Neuronal stem cell (in vitro differentiated cells): Measurements from ENCODE around the gene HGFAC.
A peak's percentile ranks its signal among the peaks of the same experiment; 100 is the strongest.

Experiments
- DNase-seq: peaks from one replicate; pipeline ENCODE4 v3.0.0-alpha.2; 2013; ENCODE audit warnings: low spot score
- H2AFZ ChIP-seq: one replicate; pipeline ENCODE4 v1.6.1; 2013; ENCODE audit warnings: mild to moderate bottlenecking, low read length, inconsistent platforms
- H2AK5ac ChIP-seq: 2 replicates; pipeline ENCODE4 v1.6.1; 2013; ENCODE audit warnings: low read depth, mild to moderate bottlenecking, inconsistent platforms, low read length, moderate library complexity, mixed read lengths
- H2BK120ac ChIP-seq: 2 replicates; pipeline ENCODE4 v1.6.1; 2013; ENCODE audit warnings: low read depth, mild to moderate bottlenecking, inconsistent platforms, low read length, moderate library complexity, mixed read lengths
- H2BK12ac ChIP-seq: one replicate; pipeline ENCODE4 v1.6.1; 2013; ENCODE audit warnings: low read length, inconsistent platforms
- H2BK15ac ChIP-seq: 2 replicates; pipeline ENCODE4 v1.6.1; 2013; ENCODE audit warnings: mild to moderate bottlenecking, low read length, inconsistent platforms, mixed read lengths
- H2BK5ac ChIP-seq: one replicate; pipeline ENCODE4 v1.6.1; 2013; ENCODE audit warnings: inconsistent platforms, mild to moderate bottlenecking, low read length, moderate library complexity
- H3K14ac ChIP-seq: one replicate; pipeline ENCODE4 v1.6.1; 2013; ENCODE audit warnings: low read length, inconsistent platforms
- H3K18ac ChIP-seq: 2 replicates; pipeline ENCODE4 v1.6.1; 2013; ENCODE audit warnings: low read length, inconsistent platforms
- H3K23ac ChIP-seq: 2 replicates; pipeline ENCODE4 v1.6.1; 2013; ENCODE audit warnings: low read depth, mild to moderate bottlenecking, mixed read lengths, low read length, inconsistent platforms; ENCODE audit not compliant: poor library complexity
- H3K27ac ChIP-seq: replicated peaks from 3 replicates; pipeline ENCODE4 v1.5.1; 2013; ENCODE audit warnings: low read length, inconsistent platforms
- H3K27me3 ChIP-seq, 3 experiments: 2 replicates each; pipeline ENCODE4 v1.6.1; 2013; ENCODE audit warnings: low read length in 3 of 3, mild to moderate bottlenecking in 2 of 3, inconsistent platforms in 1 of 3, low read depth in 1 of 3, mixed read lengths in 1 of 3, moderate library complexity in 1 of 3; ENCODE audit not compliant: control insufficient read depth in 3 of 3, insufficient read depth in 3 of 3
- H3K36me3 ChIP-seq, 2 donors: replicated peaks in 1 of 2; 2 replicates each; pipeline ENCODE4 v1.6.1; 2013; ENCODE audit warnings: low read length in 2 of 2; ENCODE audit not compliant: control insufficient read depth in 2 of 2, insufficient read depth in 2 of 2
- H3K4ac ChIP-seq: 2 replicates; pipeline ENCODE4 v1.6.1; 2013; ENCODE audit warnings: inconsistent platforms, mild to moderate bottlenecking, low read length, moderate library complexity
- H3K4me1 ChIP-seq, 2 donors: 1 replicate in 1 of 2; 2 replicates in 1 of 2; pipeline ENCODE4 v1.6.1; 2013; ENCODE audit warnings: low read length in 2 of 2, low read depth in 1 of 2; ENCODE audit not compliant: control insufficient read depth in 2 of 2, insufficient read depth in 1 of 2
- H3K4me2 ChIP-seq: one replicate; pipeline ENCODE4 v1.6.1; 2013; ENCODE audit warnings: mild to moderate bottlenecking, low read length, inconsistent platforms; ENCODE audit not compliant: insufficient read depth, poor library complexity, severe bottlenecking
- H3K4me3 ChIP-seq, 2 donors: 2 replicates each; pipeline ENCODE4 v1.5.1; 2013; ENCODE audit warnings: low read length in 2 of 2, mild to moderate bottlenecking in 2 of 2, inconsistent platforms in 1 of 2, moderate library complexity in 1 of 2
- H3K79me1 ChIP-seq: one replicate; pipeline ENCODE4 v1.6.1; 2013; ENCODE audit warnings: low read depth, mild to moderate bottlenecking, inconsistent platforms, low read length, moderate library complexity
- H3K9ac ChIP-seq: one replicate; pipeline ENCODE4 v1.6.1; 2013; ENCODE audit warnings: mild to moderate bottlenecking, low read depth, low read length, inconsistent platforms; ENCODE audit not compliant: poor library complexity
- H3K9me3 ChIP-seq, 2 donors: replicated peaks in 1 of 2; 2 replicates each; pipeline versions ENCODE3 to v1.6.1; 2013; ENCODE audit warnings: low read length in 2 of 2, mild to moderate bottlenecking in 2 of 2, inconsistent platforms in 1 of 2, low read depth in 1 of 2, mixed read lengths in 1 of 2, moderate library complexity in 1 of 2; ENCODE audit not compliant: control insufficient read depth in 2 of 2, insufficient read depth in 1 of 2
- H4K8ac ChIP-seq: one replicate; pipeline ENCODE4 v1.6.1; 2013; ENCODE audit warnings: low read depth, mild to moderate bottlenecking, inconsistent platforms, low read length, moderate library complexity
- H4K91ac ChIP-seq: one replicate; pipeline ENCODE4 v1.6.1; 2013; ENCODE audit warnings: low read length, low read depth, mild to moderate bottlenecking, inconsistent platforms; ENCODE audit not compliant: poor library complexity
- WGBS, 2 donors: extraction: QIAGEN DNeasy Blood & Tissue Kit; methylation state at CpG; one replicate each; pipeline ENCODE4 v1.1.7; 2013; ENCODE audit warnings: missing lambda C conversion rate in 2 of 2, mixed read lengths in 1 of 2; ENCODE audit not compliant: insufficient read length in 2 of 2, insufficient replicate concordance in 1 of 2; ENCODE audit errors: extremely low coverage in 2 of 2; 5-methylcytosine and 5-hydroxymethylcytosine counted together

Gene HGFAC

GRCh38 chr4:3479358-3480101 lies 37.8 kb downstream of the HGFAC start:
- peak overlapping the region; percentile 93 for H3K18ac ChIP-seq
- H2BK5ac ChIP-seq = peak overlapping the region; percentile 82
- H2BK15ac ChIP-seq = peak overlapping the region; percentile 99
- H3K27ac ChIP-seq = no peak overlapping the region
- no peak overlapping the region for H3K4me3 ChIP-seq
- no peak overlapping the region for H4K8ac ChIP-seq
- WGBS, 2 donors = no CpG with 5 or more reads among the region's 25 CpGs
- no peak overlapping the region for H3K9ac ChIP-seq
- peaks cover 34 to 46% of the 10 kb centered on the region in 2 donors for H3K4me1 ChIP-seq
- peak overlapping the region; percentile 72 for H4K91ac ChIP-seq
- no peaks in the 10 kb centered on the region for H3K36me3 ChIP-seq
- H3K79me1 ChIP-seq = no peaks in the 10 kb centered on the region
- DNase-seq = no peak
- H2BK12ac ChIP-seq = peak overlapping the region; percentile 97
- peak overlapping the region; percentile 89 for H3K4ac ChIP-seq
- no peak overlapping the region for H3K23ac ChIP-seq
- H2AFZ ChIP-seq = no peak overlapping the region
- peak overlapping the region; percentile 56 for H3K14ac ChIP-seq
- H3K9me3 ChIP-seq = no peaks in the 10 kb centered on the region
- peak overlapping the region; percentile 98 for H2BK120ac ChIP-seq
- H3K27me3 ChIP-seq = peaks cover 0 to 22% (median under 1%) of the 10 kb centered on the region in 3 experiments
- no peak overlapping the region for H3K4me2 ChIP-seq
- H2AK5ac ChIP-seq = peak overlapping the region; percentile 100

GRCh38 chr4:3480528-3481112 lies 38.9 kb downstream of the HGFAC start:
- Histone ChIP-seq H4K91ac (peak overlapping the region; percentile 64), H3K18ac (peak overlapping the region; percentile 94), H2BK120ac (peak overlapping the region; percentile 93), H3K9ac (no peak overlapping the region), H3K27ac (peak overlapping the region; percentile 96), H3K23ac (no peak overlapping the region), H3K36me3 (no peaks in the 10 kb centered on the region), H3K9me3 (no peaks in the 10 kb centered on the region), H2AFZ (peak overlapping the region; percentile 91), H3K14ac (peak overlapping the region; percentile 63), H3K4ac (no peak overlapping the region), H3K27me3 (peaks cover 0 to 22% (median 2%) of the 10 kb centered on the region in 3 experiments), H2BK15ac (peak overlapping the region; percentile 85), H2BK5ac (peak overlapping the region; percentile 93), H3K4me1 (peaks cover 45 to 51% of the 10 kb centered on the region in 2 donors), H4K8ac (no peak overlapping the region), H3K4me3 (no peak overlapping the region), H2AK5ac (peak overlapping the region; percentile 94), H2BK12ac (peak overlapping the region; percentile 75), H3K79me1 (peaks cover under 1% of the 10 kb centered on the region), H3K4me2 (peak overlapping the region; percentile 48)
- no CpG with 5 or more reads among the region's 17 CpGs for WGBS, 2 donors
- peak; percentile 85 for DNase-seq

GRCh38 chr4:3481113-3481531 lies 39.4 kb downstream of the HGFAC start:
- Histone ChIP-seq H4K91ac (no peak overlapping the region), H3K79me1 (peaks cover 2% of the 10 kb centered on the region), H3K4me3 (no peak overlapping the region), H3K27me3 (peaks cover 0 to 22% (median 2%) of the 10 kb centered on the region in 3 experiments), H2AFZ (peak overlapping the region; percentile 91), H3K4me2 (peak overlapping the region; percentile 48), H3K4ac (no peak overlapping the region), H2BK12ac (peak overlapping the region; percentile 75), H2AK5ac (peak overlapping the region; percentile 94), H3K27ac (peak overlapping the region; percentile 96), H3K36me3 (no peaks in the 10 kb centered on the region), H2BK120ac (peak overlapping the region; percentile 93), H3K23ac (no peak overlapping the region), H3K18ac (peak overlapping the region; percentile 94), H2BK15ac (peak overlapping the region; percentile 85), H4K8ac (no peak overlapping the region), H3K9me3 (no peaks in the 10 kb centered on the region), H3K14ac (peak overlapping the region; percentile 63), H3K4me1 (peaks cover 50 to 52% of the 10 kb centered on the region in 2 donors), H2BK5ac (peak overlapping the region; percentile 93), H3K9ac (no peak overlapping the region)
- no CpG with 5 or more reads among the region's 5 CpGs for WGBS, 2 donors
- peak; percentile 70 for DNase-seq

- peaks cover 56 to 57% of the 10 kb centered on the region in 2 donors for H3K4me1 ChIP-seq
Measured at GRCh38 chr4:3481783-3482393, 40.1 kb downstream of the HGFAC start.

More at GRCh38 chr4:3481783-3482393, 40.1 kb downstream of the HGFAC start:
- H3K18ac ChIP-seq = peak overlapping the region; percentile 94
- no peak overlapping the region for H4K91ac ChIP-seq
- peaks cover 0 to 22% (median 2%) of the 10 kb centered on the region in 3 experiments for H3K27me3 ChIP-seq
- no peaks in the 10 kb centered on the region for H3K9me3 ChIP-seq
- H2BK12ac ChIP-seq = peak overlapping the region; percentile 36
- H3K9ac ChIP-seq = no peak overlapping the region
- H2BK15ac ChIP-seq = peak overlapping the region; percentile 97
- H3K79me1 ChIP-seq = peaks cover 2% of the 10 kb centered on the region
- WGBS, 2 donors = no CpG with 5 or more reads among the region's 19 CpGs
- no peak overlapping the region for H2AFZ ChIP-seq
- H3K4me2 ChIP-seq = no peak overlapping the region
- DNase-seq = no peak
- no peak overlapping the region for H3K23ac ChIP-seq
- peak overlapping the region; percentile 93 for H2BK5ac ChIP-seq
- no peak overlapping the region for H4K8ac ChIP-seq
- H3K4me3 ChIP-seq = no peak overlapping the region
- H3K27ac ChIP-seq = peak overlapping the region; percentile 96
- no peak overlapping the region for H3K4ac ChIP-seq
- H3K36me3 ChIP-seq = no peaks in the 10 kb centered on the region
- H2AK5ac ChIP-seq = peak overlapping the region; percentile 23
- H2BK120ac ChIP-seq = peak overlapping the region; percentile 54
- peak overlapping the region; percentile 39 for H3K14ac ChIP-seq
